ENCODE data around the gene MLNR. TPM values are rescaled to one million over a fixed set of nuclear protein-coding genes. Genes with fewer than 3 reads are reported as not detected.

MLNR gene
- total RNA-seq, 1 experiment from 2014 or later: 0.28 TPM

DNA sequence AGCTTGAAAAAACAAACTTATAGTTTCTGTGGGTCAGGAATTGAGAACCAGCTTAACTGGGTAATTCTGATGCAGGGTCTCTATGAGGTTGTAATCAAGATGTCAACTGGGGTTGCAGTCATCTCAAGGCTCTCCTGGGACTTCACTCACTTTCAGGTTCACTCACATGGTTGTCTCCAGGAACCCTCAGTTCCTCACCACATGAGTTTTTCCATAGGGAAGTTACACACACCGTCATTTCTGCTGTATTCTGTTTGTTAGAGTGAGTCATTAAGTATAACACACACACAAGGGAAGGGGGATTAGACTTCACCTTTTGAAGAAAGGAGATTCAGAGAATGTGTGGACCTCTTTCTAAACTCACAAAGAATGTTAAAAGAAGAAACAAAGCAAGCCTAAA is 34.9 kb upstream of the MLNR start:
- Mint-ChIP-seq H3K9me3 (ENCODE audit: low read depth, unreplicated experiment) (no peaks in the 10 kb centered on the region), H3K4me3 (ENCODE audit: low read depth, unreplicated experiment) (no peak overlapping the region), H3K27me3 (ENCODE audit: unreplicated experiment) (no peaks in the 10 kb centered on the region), H3K27ac (ENCODE audit: unreplicated experiment) (no peak overlapping the region), H3K36me3 (ENCODE audit: insufficient read depth, unreplicated experiment) (no peaks in the 10 kb centered on the region), H3K4me1 (ENCODE audit: low read depth, unreplicated experiment) (no peaks in the 10 kb centered on the region)
- no peak for TF ChIP-seq CTCF (IDR thresholded peaks at IDR 0.05; ENCODE audit: unreplicated experiment)
- CTCF ChIA-PET: no interaction called here
- no TSS peak for BruUV-seq (replicated peaks)
- intact Hi-C loops (cut with micrococcal nuclease; ENCODE audit: unreplicated experiment): no loop called here
- no peak for DNase-seq

DNA sequence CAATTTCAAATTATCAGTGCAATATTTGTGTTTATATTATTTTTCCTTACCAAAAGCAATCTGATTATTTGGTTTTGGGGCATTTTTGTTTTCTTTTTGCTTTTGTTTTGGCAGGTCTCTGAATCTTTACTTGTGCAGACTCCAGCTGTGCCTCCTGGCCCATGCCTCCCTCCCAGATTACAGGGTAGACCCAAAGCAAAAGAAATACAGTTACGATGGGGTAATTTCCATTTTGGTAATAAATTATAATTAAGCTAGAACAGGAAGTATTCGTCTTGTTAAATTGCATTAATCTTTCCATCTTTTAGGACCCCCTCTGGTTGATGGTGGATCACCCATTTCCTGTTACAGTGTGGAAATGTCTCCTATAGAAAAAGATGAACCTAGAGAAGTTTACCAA is 29.2 kb upstream of the MLNR start:
- H3K4me1 Mint-ChIP-seq (ENCODE audit: low read depth, unreplicated experiment): no peaks in the 10 kb centered on the region
- H3K36me3 Mint-ChIP-seq (ENCODE audit: insufficient read depth, unreplicated experiment): peaks cover 6% of the 10 kb centered on the region
- no TSS peak for BruUV-seq (replicated peaks)

DNA sequence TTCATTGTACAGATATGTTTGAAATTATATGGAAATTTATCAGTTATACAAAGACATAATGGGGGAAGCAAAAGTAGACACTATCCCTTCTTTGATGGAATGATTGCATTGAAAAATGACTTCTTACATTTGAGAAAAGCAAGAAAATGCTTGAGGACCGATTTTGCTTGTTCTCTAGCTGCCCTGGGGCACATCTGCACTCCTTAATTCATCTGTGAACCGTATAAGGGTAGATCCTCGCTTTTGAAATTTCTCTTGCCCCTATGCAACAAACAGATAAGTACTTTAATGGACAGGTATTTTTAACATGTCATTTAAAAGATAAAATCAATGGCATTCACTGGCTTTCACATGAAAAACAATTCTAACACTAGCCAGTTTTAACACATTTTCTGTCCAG is 13.5 kb upstream of the MLNR start:
- Mint-ChIP-seq H3K36me3 (ENCODE audit: insufficient read depth, unreplicated experiment) (peaks cover 6% of the 10 kb centered on the region), H3K9me3 (ENCODE audit: low read depth, unreplicated experiment) (no peaks in the 10 kb centered on the region), H3K4me3 (ENCODE audit: low read depth, unreplicated experiment) (no peak overlapping the region), H3K4me1 (ENCODE audit: low read depth, unreplicated experiment) (no peaks in the 10 kb centered on the region), H3K27ac (ENCODE audit: unreplicated experiment) (no peak overlapping the region), H3K27me3 (ENCODE audit: unreplicated experiment) (no peaks in the 10 kb centered on the region)
- intact Hi-C loops (cut with micrococcal nuclease; ENCODE audit: unreplicated experiment): no loop called here
- no TSS peak for BruUV-seq (replicated peaks)
- no peak for DNase-seq
- no peak for TF ChIP-seq CTCF (IDR thresholded peaks at IDR 0.05; ENCODE audit: unreplicated experiment)
- CTCF ChIA-PET: no interaction called here

More for the DNA sequence above, 29.2 kb upstream of the MLNR start:
- DNase-seq: no peak
- H3K27ac Mint-ChIP-seq (ENCODE audit: unreplicated experiment): no peak overlapping the region
- H3K4me3 Mint-ChIP-seq (ENCODE audit: low read depth, unreplicated experiment): no peak overlapping the region
- H3K27me3 Mint-ChIP-seq (ENCODE audit: unreplicated experiment): no peaks in the 10 kb centered on the region
- CTCF ChIA-PET: no interaction called here
- TF ChIP-seq CTCF (IDR thresholded peaks at IDR 0.05; ENCODE audit: unreplicated experiment): no peak
- intact Hi-C loops (cut with micrococcal nuclease; ENCODE audit: unreplicated experiment): no loop called here
- H3K9me3 Mint-ChIP-seq (ENCODE audit: low read depth, unreplicated experiment): no peaks in the 10 kb centered on the region

DNA sequence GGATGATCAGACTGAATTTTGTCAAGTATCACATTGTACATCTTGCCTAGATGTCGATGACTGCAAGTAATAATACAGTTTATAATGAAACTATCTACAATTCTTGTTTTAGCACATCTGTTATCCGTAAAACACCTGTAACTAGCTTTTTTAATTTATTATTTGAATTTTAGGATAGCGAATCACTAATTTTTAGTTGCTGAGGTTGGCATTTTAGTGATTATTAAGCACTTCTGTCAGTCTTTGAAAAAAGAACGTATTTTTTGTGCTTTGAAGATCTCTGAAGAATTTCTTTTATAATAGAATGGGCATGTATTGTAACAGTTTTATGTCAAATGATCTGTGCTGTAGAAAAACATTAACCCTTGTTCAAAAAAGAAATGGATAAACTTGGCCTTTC is 11.5 kb upstream of the MLNR start:
- Mint-ChIP-seq H3K36me3 (ENCODE audit: insufficient read depth, unreplicated experiment) (peaks cover 6% of the 10 kb centered on the region), H3K27ac (ENCODE audit: unreplicated experiment) (no peak overlapping the region), H3K4me1 (ENCODE audit: low read depth, unreplicated experiment) (no peaks in the 10 kb centered on the region), H3K4me3 (ENCODE audit: low read depth, unreplicated experiment) (no peak overlapping the region), H3K9me3 (ENCODE audit: low read depth, unreplicated experiment) (no peaks in the 10 kb centered on the region), H3K27me3 (ENCODE audit: unreplicated experiment) (no peaks in the 10 kb centered on the region)
- no peak for TF ChIP-seq CTCF (IDR thresholded peaks at IDR 0.05; ENCODE audit: unreplicated experiment)
- intact Hi-C loops (cut with micrococcal nuclease; ENCODE audit: unreplicated experiment): no loop called here
- no TSS peak for BruUV-seq (replicated peaks)
- no peak for DNase-seq
- CTCF ChIA-PET: no interaction called here
